ENCODE measurements around the gene L3MBTL4. TPM values are rescaled to one million over a fixed set of nuclear protein-coding genes. Genes with fewer than 3 reads are reported as not detected.

Gene L3MBTL4
- total and polyA plus RNA-seq, 10 of the 15 experiments (the other 5 are each of a cell fraction or from before 2014, with no cell fraction given) = 1.3 to 8.7 (median 3.8) TPM

- no peak for ATAC-seq
- POLR2A ChIA-PET = no interaction called here
Observed at GRCh38 chr18:6389005-6389404, 25.7 kb downstream of the L3MBTL4 start.

More at GRCh38 chr18:6389005-6389404, 25.7 kb downstream of the L3MBTL4 start:
- no peak overlapping the region for H3K4me3 ChIP-seq
- no peak overlapping the region for H3K27ac ChIP-seq (ENCODE audit: control insufficient read depth, insufficient read depth)
- TF ChIP-seq SMC3 (IDR thresholded peaks at IDR 0.05; ENCODE audit: borderline replicate concordance, low read length) (no peak), ZBTB11 (CRISPR knock-in tag; IDR thresholded peaks at IDR 0.05) (no peak), ASH2L (IDR thresholded peaks at IDR 0.05; ENCODE audit: borderline replicate concordance, low read depth) (no peak), TAF1 (IDR thresholded peaks at IDR 0.05; ENCODE audit: borderline replicate concordance, low read depth, low read length) (no peak), KDM1A (IDR thresholded peaks at IDR 0.05; ENCODE audit: borderline replicate concordance) (no peak), MAX (IDR thresholded peaks at IDR 0.05; ENCODE audit: low read depth, low read length) (no peak), CHD1 (IDR thresholded peaks at IDR 0.05; ENCODE audit: low read depth, low read length) (no peak), ZSCAN29 (IDR thresholded peaks at IDR 0.05) (no peak), CBX5 (IDR thresholded peaks at IDR 0.05; ENCODE audit: low read depth) (no peak), ZNF217 (IDR thresholded peaks at IDR 0.05) (no peak), TBL1XR1 (IDR thresholded peaks at IDR 0.05; ENCODE audit: low read depth, low read length) (no peak), SKIL (IDR thresholded peaks at IDR 0.05; ENCODE audit: low read depth, poor library complexity, severe bottlenecking) (no peak), WRNIP1 (IDR thresholded peaks at IDR 0.05; ENCODE audit: borderline replicate concordance, low read depth, low read length) (no peak), BHLHE40 (IDR thresholded peaks at IDR 0.05; ENCODE audit: borderline replicate concordance in 1 of 2, low read depth in 2 of 2, low read length in 1 of 2) (no peak), TCF3 (IDR thresholded peaks at IDR 0.05; ENCODE audit: borderline replicate concordance, insufficient read depth, low read depth, low read length) (no peak)
- DNase-seq (ENCODE audit: low read depth, low spot score) (no peak), FAIRE-seq (no peak)
- no peak overlapping the region for H2AFZ ChIP-seq (ENCODE audit: control insufficient read depth, low read depth, low read length)
- no peak overlapping the region for H3K9ac ChIP-seq (ENCODE audit: control insufficient read depth, insufficient read depth, low read length)
- CTCF ChIA-PET = no interaction called here
- no peaks in the 10 kb centered on the region for H3K27me3 ChIP-seq (replicated peaks in 1 of 2; ENCODE audit: control insufficient read depth in 2 of 2, insufficient read depth in 2 of 2, low read length in 1 of 2)
- intact Hi-C loops (cut with micrococcal nuclease; ENCODE audit: unreplicated experiment) (no loop called here), in situ Hi-C loops (cut with MboI) (no loop called here)
- RAD21 ChIA-PET (ENCODE audit: unreplicated experiment) = no interaction called here
- SMC1A ChIA-PET (ENCODE audit: uncharacterized antibody, unreplicated experiment) = interaction anchor here (0.9 kb wide), 1 partner anchor 23 kb away, joined by 3 read pairs; no protein-coding TSS in a partner anchor
- H3K79me2 ChIP-seq (ENCODE audit: control insufficient read depth, insufficient read depth, low read length) = no peaks in the 10 kb centered on the region
- no peaks in the 10 kb centered on the region for H4K20me1 ChIP-seq (ENCODE audit: control insufficient read depth, insufficient read depth)
- no peaks in the 10 kb centered on the region for H3K4me1 ChIP-seq (ENCODE audit: control insufficient read depth, insufficient read depth, low read length)
- no peaks in the 10 kb centered on the region for H3K36me3 ChIP-seq (ENCODE audit: control insufficient read depth in 2 of 2, insufficient read depth in 2 of 2, low read length in 1 of 2)
- peaks cover 4% of the 10 kb centered on the region; the same call in 2 of the 3 replicates for H3K9me3 ChIP-seq (replicated peaks; ENCODE audit: control insufficient read depth, insufficient read depth, low read length)
- WGBS (ENCODE audit: insufficient coverage, insufficient replicate concordance, low lambda C conversion rate, missing lambda C conversion rate) = 0% methylated on average over 2 of the region's 2 CpGs
- no TSS peak for BruUV-seq (replicated peaks)
- no peak overlapping the region for H3K4me2 ChIP-seq (ENCODE audit: control insufficient read depth, insufficient read depth)
